HepG2 (cell line): ENCODE data around the gene GAS2L1. TPM values are rescaled to one million over a fixed set of nuclear protein-coding genes. Genes with fewer than 3 reads are reported as not detected.
A peak's percentile ranks its signal among the peaks of the same experiment; 100 is the strongest.

Experiments
- ATAC-seq: fragments of 200-7000 bp; cut with Tn5 transposase; 3 replicates; pipeline ENCODE4 v1.9.1; 2020; ENCODE audit warnings: mild to moderate bottlenecking, moderate library complexity
- BruUV-seq: library from RNA; stranded (reverse); fragments of 400-500 nt; replicated peaks from 2 replicates; lab custom pipeline; 2021; lab: Mats Ljungman, UMichigan
- CTCF ChIA-PET: fragments of 300-600 bp; formaldehyde crosslinking; extraction: SDS; loops from one replicate; lab custom pipeline; 2021; ENCODE audit warnings: low total read pairs, inconsistent platforms, low intra/inter-chr PET ratio; lab: Yijun Ruan, JAX
- POLR2A ChIA-PET: fragments of 350-600 bp; sonication (Branson Sonifier 250); formaldehyde crosslinking; loops from one replicate; lab custom pipeline; 2020; ENCODE audit warnings: antibody characterized with exemption, inconsistent platforms; lab: Yijun Ruan, JAX
- DNase-seq: peaks from one replicate; pipeline ENCODE4 v3.0.0-alpha.2; 2015; ENCODE audit warnings: low spot score
- FAIRE-seq: peaks from 3 replicates; lab custom pipeline; 2011; peaks lifted over from hg19 to GRCh38; lab: Jason Lieb, UNC
- H2AFZ ChIP-seq: one replicate; pipeline ENCODE4 v1.6.1; 2011; ENCODE audit warnings: low read length, inconsistent platforms
- H3K27ac ChIP-seq: fragments of 300-600 bp; 3 replicates; pipeline ENCODE4 v1.8.0; 2011; ENCODE audit warnings: mixed run types, mild to moderate bottlenecking, mixed read lengths, low read length, inconsistent platforms; ENCODE audit not compliant: insufficient read depth; ENCODE audit errors: extremely low read length
- H3K27me3 ChIP-seq, 2 experiments: fragments of 200-600 bp in 1 of 2; 2 replicates in 1 of 2; 3 replicates in 1 of 2; pipeline versions ENCODE4 v1.6.0 to v1.8.0; 2011; ENCODE audit warnings: low read length in 2 of 2, mild to moderate bottlenecking in 2 of 2, moderate library complexity in 2 of 2, inconsistent platforms in 1 of 2; ENCODE audit not compliant: insufficient read depth in 2 of 2, control insufficient read depth in 1 of 2
- H3K36me3 ChIP-seq, 2 experiments: fragments of 200-600 bp in 1 of 2; replicated peaks in 1 of 2; 2 replicates in 1 of 2; 3 replicates in 1 of 2; pipeline versions ENCODE4 v1.5.1 to v1.8.0; 2011; ENCODE audit warnings: low read length in 2 of 2, inconsistent platforms in 1 of 2; ENCODE audit not compliant: insufficient read depth in 2 of 2, control insufficient read depth in 1 of 2
- H3K4me1 ChIP-seq: 2 replicates; pipeline ENCODE4 v1.5.1; 2012; ENCODE audit warnings: low read length, inconsistent platforms; ENCODE audit not compliant: insufficient read depth
- H3K4me2 ChIP-seq: 2 replicates; pipeline ENCODE4 v1.6.0; 2011; ENCODE audit warnings: low read depth, low read length, inconsistent platforms
- H3K4me3 ChIP-seq, 3 experiments: fragments of 200-600 bp in 1 of 3; sonication (generic), shearing (Covaris generic) in 1 of 3; replicated peaks in 1 of 3; 2 replicates each; pipeline ENCODE4 v1.5.1; 2011 to 2016; ENCODE audit warnings: low read length in 3 of 3, inconsistent platforms in 2 of 3, low read depth in 2 of 3, mild to moderate bottlenecking in 2 of 3, control low read depth in 1 of 3, mixed read lengths in 1 of 3; ENCODE audit not compliant: insufficient read depth in 1 of 3
- H3K79me2 ChIP-seq: one replicate; pipeline ENCODE4 v1.6.1; 2011; ENCODE audit warnings: low read length, inconsistent platforms; ENCODE audit not compliant: insufficient read depth
- H3K9ac ChIP-seq: 2 replicates; pipeline ENCODE4 v1.6.0; 2011; ENCODE audit warnings: mild to moderate bottlenecking, low read depth, low read length, inconsistent platforms; ENCODE audit not compliant: insufficient read depth
- H3K9me3 ChIP-seq: 2 replicates; pipeline ENCODE4 v1.5.1; 2012; ENCODE audit warnings: mild to moderate bottlenecking, low read length
- H4K20me1 ChIP-seq: 2 replicates; pipeline ENCODE4 v1.6.0; 2011; ENCODE audit warnings: inconsistent platforms, mild to moderate bottlenecking, low read length, moderate library complexity; ENCODE audit not compliant: insufficient read depth
- BCL6 ChIP-seq: IDR thresholded peaks from 2 replicates; pipeline ENCODE4 v1.6.1; 2016; ENCODE audit warnings: missing genetic modification reagents, missing compliant biosample characterization
- CBX2 ChIP-seq, 2 experiments: fragments of 200-600 bp in 1 of 2; sonication (generic); formaldehyde crosslinking in 1 of 2; IDR thresholded peaks; 2 replicates each; pipeline versions ENCODE4 v1.7.0 to v1.8.1; 2018 to 2022; ENCODE audit warnings: low read depth in 2 of 2, low read length in 1 of 2, mild to moderate bottlenecking in 1 of 2, missing genetic modification reagents in 1 of 2
- HMGA1 ChIP-seq: sonication (generic); formaldehyde crosslinking; conservative IDR thresholded peaks from 2 replicates; pipeline ENCODE4 v1.4.0; 2020; ENCODE audit warnings: missing genetic modification reagents
- KMT2A ChIP-seq: sonication (generic); formaldehyde crosslinking; IDR thresholded peaks from 2 replicates; pipeline ENCODE4 v1.4.0; 2020; ENCODE audit warnings: missing genetic modification reagents
- MAZ ChIP-seq, 2 experiments: sonication (generic) in 1 of 2; formaldehyde crosslinking in 1 of 2; IDR thresholded peaks; 2 replicates each; pipeline versions ENCODE4 v1.5.0 to v1.6.1; 2012 to 2020; ENCODE audit warnings: low read depth in 2 of 2, mild to moderate bottlenecking in 2 of 2, borderline replicate concordance in 1 of 2, improper control_type of control experiment in 1 of 2, low read length in 1 of 2, missing genetic modification reagents in 1 of 2, moderate library complexity in 1 of 2
- MED13 ChIP-seq: sonication (generic); formaldehyde crosslinking; IDR thresholded peaks from 2 replicates; pipeline ENCODE4 v1.5.0; 2020; ENCODE audit warnings: missing genetic modification reagents
- POLR2G ChIP-seq: fragments of 200-400 bp; formaldehyde crosslinking; IDR thresholded peaks from 2 replicates; pipeline ENCODE4 v1.6.1; 2018; ENCODE audit warnings: mild to moderate bottlenecking, low read depth, low read length, moderate library complexity
- SMC3 ChIP-seq: IDR thresholded peaks from 2 replicates; pipeline ENCODE4 v1.6.1; 2011; ENCODE audit warnings: low read length, improper control_type of control experiment
- SNRNP70 ChIP-seq: fragments of 200-400 bp; formaldehyde crosslinking; IDR thresholded peaks from 2 replicates; pipeline ENCODE4 v1.6.1; 2017; ENCODE audit warnings: mild to moderate bottlenecking, low read depth, low read length, moderate library complexity
- ZBTB44 ChIP-seq: sonication (generic); formaldehyde crosslinking; IDR thresholded peaks from 2 replicates; pipeline ENCODE4 v1.4.0; 2020; ENCODE audit warnings: missing genetic modification reagents
- ZNF292 ChIP-seq: sonication (generic); formaldehyde crosslinking; IDR thresholded peaks from 2 replicates; pipeline ENCODE4 v1.8.1; 2022; ENCODE audit warnings: mild to moderate bottlenecking, low read depth, missing genetic modification reagents, borderline replicate concordance
- ZSCAN25 ChIP-seq: sonication (generic); formaldehyde crosslinking; IDR thresholded peaks from 2 replicates; pipeline ENCODE4 v1.8.0; 2022; ENCODE audit warnings: mild to moderate bottlenecking, missing genetic modification reagents
- ZXDC ChIP-seq: sonication (generic); formaldehyde crosslinking; IDR thresholded peaks from 2 replicates; pipeline ENCODE4 v1.5.0; 2020; ENCODE audit warnings: mild to moderate bottlenecking, missing genetic modification reagents
- WGBS: methylation state at CpG from one replicate; pipeline ENCODE4 v1.1.6; 2017; ENCODE audit warnings: low lambda C conversion rate; 5-methylcytosine and 5-hydroxymethylcytosine counted together
- in situ Hi-C: cut with HindIII; loops from 2 replicates; pipeline ENCODE4 v1.10.0; 2017; ENCODE audit warnings: low pct_unique_long_range_greater_than_20kb; ENCODE audit not compliant: extremely low pct_ligation_motif_present
- intact Hi-C: fragments of 100-400 bp; cut with micrococcal nuclease; formaldehyde crosslinking; loops from one replicate; pipeline ENCODE4 v1.10.0; 2022; ENCODE audit not compliant: unreplicated experiment
- polyA plus RNA-seq, 8 experiments: library from polyadenylated mRNA; depleted of rRNA in 3 of 8; stranded (reverse) in 7 of 8; unstranded in 1 of 8; fragments of >200 nt; fragmentation: Illumina TruSeq in 4 of 8; extraction: Trizol in 4 of 8; gene quantifications; 2 replicates each; pipeline versions ENCODE4 v1.2.1 to v1.2.3, GENCODE V29; 2011 to 2016; ENCODE audit warnings: low read depth in 4 of 8, missing spikeins in 1 of 8, mixed read lengths in 1 of 8; ENCODE audit not compliant: insufficient read depth in 1 of 8
- total RNA-seq, 5 experiments: library from RNA; depleted of rRNA; stranded (reverse); fragments of >200 nt; fragmentation: Illumina TruSeq; extraction: Trizol; gene quantifications; 2 replicates each; pipeline ENCODE4 v1.2.3, GENCODE V29; 2016; ENCODE audit warnings: low read depth in 1 of 5

Gene GAS2L1
- total and polyA plus RNA-seq, 2 of the 13 experiments (the other 11 are each of a cell fraction or from before 2014, with no cell fraction given) = 1.8 to 3.3 TPM

DNA sequence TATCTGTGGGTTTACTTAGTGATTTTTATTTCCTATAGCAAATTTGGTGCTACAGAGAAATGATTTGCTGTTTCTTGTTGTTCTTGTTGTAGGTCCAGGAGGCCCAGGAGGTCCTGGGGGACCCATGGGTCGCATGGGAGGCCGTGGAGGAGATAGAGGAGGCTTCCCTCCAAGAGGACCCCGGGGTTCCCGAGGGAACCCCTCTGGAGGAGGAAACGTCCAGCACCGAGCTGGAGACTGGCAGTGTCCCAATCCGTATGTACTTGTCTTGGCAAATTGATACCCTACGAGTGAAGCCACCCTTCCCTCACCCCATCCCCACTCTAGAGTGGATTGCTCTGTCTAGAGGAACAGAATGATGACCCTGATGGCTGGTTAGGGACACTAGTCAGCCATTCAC lies 7.8 kb upstream of the GAS2L1 start:
- in situ Hi-C loops = no loop called here
- intact Hi-C loops = no loop called here
- H3K4me1 ChIP-seq = peaks cover 11% of the 10 kb centered on the region
- H3K4me3 ChIP-seq = no peak overlapping the region
- BruUV-seq = no TSS peak
- POLR2A ChIA-PET = no interaction called here
- no peaks in the 10 kb centered on the region for H3K9me3 ChIP-seq
- no peak for ATAC-seq
- TF ChIP-seq ZBTB44 (CRISPR knock-in tag) = no peak
- TF ChIP-seq BCL6 = no peak
- no peak for TF ChIP-seq HMGA1 (CRISPR knock-in tag)
- no peak for TF ChIP-seq MAZ (IDR thresholded peaks at IDR 0.05; ENCODE audit: borderline replicate concordance, low read depth, low read length)
- TF ChIP-seq MAZ (CRISPR knock-in tag; IDR thresholded peaks at IDR 0.05; ENCODE audit: low read depth) = no peak
- TF ChIP-seq, all 625 proteins: peak for 0
- no peak overlapping the region for H3K4me2 ChIP-seq
- H3K79me2 ChIP-seq = no peaks in the 10 kb centered on the region
- no peak overlapping the region for H3K9ac ChIP-seq
- H3K27ac ChIP-seq = no peak overlapping the region
- no peak overlapping the region for H2AFZ ChIP-seq
- H3K27me3 ChIP-seq = no peaks in the 10 kb centered on the region
- H3K36me3 ChIP-seq = peaks cover 32 to 60% of the 10 kb centered on the region in 2 experiments
- DNase-seq (no peak), FAIRE-seq (no peak)
- CTCF ChIA-PET = no interaction called here
- 96% methylated on average over 4 of the region's 8 CpGs for WGBS
- 0 out of 2 replicates have a peak, but pooled peaks cover 9% of the 10 kb centered on the region for H4K20me1 ChIP-seq

DNA sequence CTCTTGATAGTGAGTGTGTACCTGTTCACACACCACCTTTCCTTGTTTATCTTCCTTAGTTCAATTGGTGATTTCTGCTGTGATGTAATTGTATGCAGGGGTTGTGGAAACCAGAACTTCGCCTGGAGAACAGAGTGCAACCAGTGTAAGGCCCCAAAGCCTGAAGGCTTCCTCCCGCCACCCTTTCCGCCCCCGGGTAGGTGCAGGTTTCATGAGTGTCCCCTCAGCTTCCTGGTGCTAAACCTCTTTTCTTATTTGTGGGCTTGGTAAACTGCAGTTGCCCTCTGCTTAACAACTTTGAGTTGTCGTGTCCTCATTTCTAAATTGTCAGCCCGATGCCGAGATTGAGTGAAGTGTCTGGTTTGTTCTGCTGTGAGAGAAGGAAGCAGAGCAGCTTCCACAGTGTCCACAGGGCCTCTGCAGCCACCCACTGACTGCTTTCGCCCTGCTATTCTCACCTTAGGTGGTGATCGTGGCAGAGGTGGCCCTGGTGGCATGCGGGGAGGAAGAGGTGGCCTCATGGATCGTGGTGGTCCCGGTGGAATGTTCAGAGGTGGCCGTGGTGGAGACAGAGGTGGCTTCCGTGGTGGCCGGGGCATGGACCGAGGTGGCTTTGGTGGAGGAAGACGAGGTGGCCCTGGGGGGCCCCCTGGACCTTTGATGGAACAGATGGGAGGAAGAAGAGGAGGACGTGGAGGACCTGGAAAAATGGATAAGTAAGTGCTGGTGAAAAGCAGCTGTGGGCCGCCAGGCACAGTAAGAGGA lies 7.1 kb upstream of the GAS2L1 start:
- Histone ChIP-seq H3K4me3 (no peak overlapping the region), H3K27me3 (no peaks in the 10 kb centered on the region), H3K4me1 (peaks cover 18% of the 10 kb centered on the region), H2AFZ (no peak overlapping the region), H3K9ac (no peak overlapping the region), H3K4me2 (no peak overlapping the region), H3K79me2 (no peaks in the 10 kb centered on the region), H3K36me3 (peaks cover 28 to 53% of the 10 kb centered on the region in 2 experiments), H3K9me3 (no peaks in the 10 kb centered on the region), H4K20me1 (0 out of 2 replicates have a peak, but pooled peaks cover 9% of the 10 kb centered on the region), H3K27ac (no peak overlapping the region)
- in situ Hi-C loops (no loop called here), intact Hi-C loops (no loop called here)
- POLR2A ChIA-PET = no interaction called here
- DNase-seq = no peak
- CTCF ChIA-PET = no interaction called here
- WGBS = 95% methylated on average over 19 of the region's 19 CpGs
- no peak for FAIRE-seq
- no peak for ATAC-seq
- TSS peak; percentile 63 for BruUV-seq
- TF ChIP-seq POLR2G (no peak), CBX2 (IDR thresholded peaks at IDR 0.05; ENCODE audit: low read depth, low read length) (no peak), CBX2 (CRISPR knock-in tag; IDR thresholded peaks at IDR 0.05; ENCODE audit: low read depth) (no peak), ZNF292 (CRISPR knock-in tag) (no peak), SNRNP70 (no peak), ZXDC (CRISPR knock-in tag) (no peak), SMC3 (no peak), MED13 (CRISPR knock-in tag) (no peak), ZSCAN25 (CRISPR knock-in tag) (no peak), KMT2A (no peak)
